Progenitor cell of endocrine pancreas (in vitro differentiated cells): ENCODE measurements around the gene FNDC5. TPM values are rescaled to one million over a fixed set of nuclear protein-coding genes. Genes with fewer than 3 reads are reported as not detected.

Experiments used
- DNase-seq: peaks from one replicate; pipeline ENCODE4 v3.0.0; 2021; ENCODE audit warnings: low spot score; ENCODE audit not compliant: unreplicated experiment
- H3K27ac Mint-ChIP-seq: 2 replicates; pipeline ENCODE4 v1.8.0; 2021; ENCODE audit warnings: mild to moderate bottlenecking, moderate library complexity, mixed read lengths
- H3K27me3 Mint-ChIP-seq: 2 replicates; pipeline ENCODE4 v1.8.0; 2021; ENCODE audit warnings: mixed read lengths
- H3K36me3 Mint-ChIP-seq: 2 replicates; pipeline ENCODE4 v1.8.0; 2022; ENCODE audit warnings: mixed read lengths; ENCODE audit not compliant: insufficient read depth
- H3K4me1 Mint-ChIP-seq: 2 replicates; pipeline ENCODE4 v1.8.0; 2021; ENCODE audit warnings: low read depth, mixed read lengths
- H3K4me3 Mint-ChIP-seq: 2 replicates; pipeline ENCODE4 v1.8.0; 2021; ENCODE audit warnings: low read depth, mild to moderate bottlenecking, moderate library complexity, mixed read lengths
- H3K9me3 Mint-ChIP-seq: 2 replicates; pipeline ENCODE4 v1.8.0; 2021; ENCODE audit warnings: low read depth, mixed read lengths
- total RNA-seq: library from RNA; stranded (reverse); gene quantifications from 2 replicates; pipeline ENCODE4 v1.2.1, GENCODE V29; 2021
- TF ChIP-seq, protein P1 (sequence below): fragments of 200-600 bp; sonication (generic); IDR thresholded peaks from one replicate; pipeline ENCODE4 v1.5.0; 2021; ENCODE audit warnings: antibody characterized with exemption, mild to moderate bottlenecking; ENCODE audit not compliant: unreplicated experiment

FNDC5 gene
- total RNA-seq, 1 donor from 2014 or later = 6.3 TPM

DNA sequence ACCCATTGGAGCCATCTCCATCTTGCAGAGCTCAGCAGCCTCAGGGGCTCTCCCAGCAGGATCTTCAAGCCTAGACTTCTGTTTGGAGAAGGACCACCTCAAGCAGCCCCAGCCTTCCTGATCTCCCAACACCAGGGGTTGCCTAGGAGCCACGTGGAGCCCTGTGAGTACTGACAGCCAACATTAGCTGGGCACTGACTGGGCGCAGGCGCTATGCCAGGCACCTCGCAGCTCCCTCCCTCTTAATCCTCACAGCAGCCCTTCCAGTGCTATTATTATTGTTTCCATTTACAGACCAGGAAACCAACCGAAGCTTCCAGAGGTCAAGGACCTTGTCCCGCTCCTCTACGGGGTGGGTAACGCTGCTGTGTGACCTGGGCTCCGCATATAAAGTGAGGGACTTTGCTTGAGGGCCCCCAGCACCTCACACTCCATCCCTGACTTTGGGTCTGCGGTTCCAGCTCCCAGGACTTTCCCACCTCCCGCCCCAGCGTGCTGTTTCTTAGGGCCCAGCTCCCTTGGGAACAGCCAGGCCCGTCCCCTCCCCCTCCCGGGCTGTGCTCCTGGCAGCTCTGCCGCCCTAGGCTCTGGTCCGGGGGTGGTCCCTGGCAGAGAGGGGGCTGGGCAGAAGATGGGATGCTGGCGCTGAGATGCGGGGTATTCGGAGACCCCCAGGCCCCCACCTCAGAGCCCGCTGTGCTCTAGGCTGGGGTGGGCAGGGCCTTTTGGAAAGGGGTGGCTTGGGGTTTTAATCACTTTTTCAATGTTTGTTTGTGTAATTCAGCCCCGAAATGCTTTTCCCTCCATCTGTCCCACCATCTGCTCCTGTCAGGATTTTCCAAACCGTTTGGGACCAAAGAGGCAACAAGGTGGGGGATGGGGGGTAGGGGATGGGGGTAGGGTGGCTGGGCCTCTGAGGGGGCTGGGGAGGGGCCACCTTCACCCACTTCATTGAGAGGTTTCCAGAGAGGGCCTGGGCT lies 11.4 kb upstream of the FNDC5 start:
- no peaks in the 10 kb centered on the region for H3K4me1 Mint-ChIP-seq
- no peaks in the 10 kb centered on the region for H3K9me3 Mint-ChIP-seq
- peaks cover 47% of the 10 kb centered on the region for H3K27me3 Mint-ChIP-seq
- DNase-seq = no peak
- H3K4me3 Mint-ChIP-seq = no peak overlapping the region
- TF ChIP-seq, protein P1, sequence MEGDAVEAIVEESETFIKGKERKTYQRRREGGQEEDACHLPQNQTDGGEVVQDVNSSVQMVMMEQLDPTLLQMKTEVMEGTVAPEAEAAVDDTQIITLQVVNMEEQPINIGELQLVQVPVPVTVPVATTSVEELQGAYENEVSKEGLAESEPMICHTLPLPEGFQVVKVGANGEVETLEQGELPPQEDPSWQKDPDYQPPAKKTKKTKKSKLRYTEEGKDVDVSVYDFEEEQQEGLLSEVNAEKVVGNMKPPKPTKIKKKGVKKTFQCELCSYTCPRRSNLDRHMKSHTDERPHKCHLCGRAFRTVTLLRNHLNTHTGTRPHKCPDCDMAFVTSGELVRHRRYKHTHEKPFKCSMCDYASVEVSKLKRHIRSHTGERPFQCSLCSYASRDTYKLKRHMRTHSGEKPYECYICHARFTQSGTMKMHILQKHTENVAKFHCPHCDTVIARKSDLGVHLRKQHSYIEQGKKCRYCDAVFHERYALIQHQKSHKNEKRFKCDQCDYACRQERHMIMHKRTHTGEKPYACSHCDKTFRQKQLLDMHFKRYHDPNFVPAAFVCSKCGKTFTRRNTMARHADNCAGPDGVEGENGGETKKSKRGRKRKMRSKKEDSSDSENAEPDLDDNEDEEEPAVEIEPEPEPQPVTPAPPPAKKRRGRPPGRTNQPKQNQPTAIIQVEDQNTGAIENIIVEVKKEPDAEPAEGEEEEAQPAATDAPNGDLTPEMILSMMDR = no peak
- H3K27ac Mint-ChIP-seq = no peak overlapping the region
- no peaks in the 10 kb centered on the region for H3K36me3 Mint-ChIP-seq

DNA sequence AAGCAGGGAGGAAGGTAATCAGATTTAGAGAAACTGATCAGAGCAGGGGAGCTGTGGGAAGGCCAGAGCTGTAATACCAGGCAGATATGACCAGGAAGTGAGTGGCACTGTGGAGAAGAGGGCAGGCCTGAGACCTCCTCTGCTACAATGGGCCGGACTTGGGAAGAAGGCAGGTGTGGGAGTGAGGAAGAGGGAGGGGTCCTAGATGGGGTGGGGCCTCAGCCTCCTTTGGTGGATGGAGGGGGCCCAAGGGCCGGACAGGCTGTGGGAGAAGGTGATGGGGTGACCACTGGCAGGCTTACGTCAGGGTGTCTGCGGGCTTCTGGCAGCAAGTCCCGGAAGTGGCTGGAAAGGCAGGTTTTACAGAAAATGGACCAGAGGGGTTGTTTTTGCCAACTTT lies 10.6 kb upstream of the FNDC5 start:
- Mint-ChIP-seq H3K27ac (no peak overlapping the region), H3K36me3 (no peaks in the 10 kb centered on the region), H3K4me1 (no peaks in the 10 kb centered on the region), H3K9me3 (no peaks in the 10 kb centered on the region), H3K27me3 (peaks cover 46% of the 10 kb centered on the region), H3K4me3 (no peak overlapping the region)
- TF ChIP-seq, protein P1 = no peak
- DNase-seq = no peak

DNA sequence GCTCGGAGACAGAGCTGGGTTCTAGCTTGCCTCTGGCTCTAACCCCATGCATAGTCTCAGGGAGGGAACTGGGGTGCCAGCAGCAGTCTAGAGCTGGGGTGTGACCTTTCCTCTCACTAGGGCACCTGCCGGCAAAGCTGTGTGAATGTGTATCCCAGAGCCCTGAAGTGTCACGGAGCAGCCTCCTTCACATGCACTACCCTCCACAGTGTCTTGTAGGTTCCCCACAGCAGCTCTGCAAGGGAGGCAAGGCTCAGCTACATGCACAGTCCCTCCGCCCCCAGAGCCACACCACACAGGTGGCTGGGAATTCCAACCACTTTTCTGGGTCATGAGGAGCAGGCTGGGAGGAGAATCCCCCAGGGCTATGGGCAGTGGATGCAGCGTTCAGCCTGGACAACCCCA lies 7.9 kb upstream of the FNDC5 start:
- no peaks in the 10 kb centered on the region for H3K36me3 Mint-ChIP-seq
- no peaks in the 10 kb centered on the region for H3K9me3 Mint-ChIP-seq
- H3K4me1 Mint-ChIP-seq = no peaks in the 10 kb centered on the region
- DNase-seq = no peak
- H3K27ac Mint-ChIP-seq = no peak overlapping the region
- H3K4me3 Mint-ChIP-seq = no peak overlapping the region
- peaks cover 41% of the 10 kb centered on the region for H3K27me3 Mint-ChIP-seq
- TF ChIP-seq, protein P1 = no peak

DNA sequence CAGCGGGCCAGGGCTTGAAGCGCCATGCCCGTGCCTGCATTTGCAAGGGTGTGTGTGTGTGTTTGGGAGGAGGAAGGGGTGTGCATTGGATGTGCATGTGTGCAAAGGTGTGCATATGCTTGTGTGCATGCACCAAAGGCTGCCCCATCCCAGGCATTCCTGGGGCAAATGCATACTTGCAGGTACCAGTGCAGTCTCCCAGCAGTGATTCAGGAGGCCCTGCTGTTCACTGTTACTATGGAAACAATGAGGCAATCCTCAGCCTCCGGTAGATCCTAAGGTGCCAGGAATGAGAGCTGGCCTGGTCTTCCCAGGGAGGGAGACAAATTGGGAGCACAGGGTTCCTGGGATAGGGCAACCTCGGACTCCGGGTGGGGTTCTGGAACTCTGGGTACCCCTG lies 7.5 kb upstream of the FNDC5 start:
- Mint-ChIP-seq H3K27me3 (peaks cover 36% of the 10 kb centered on the region), H3K36me3 (no peaks in the 10 kb centered on the region), H3K4me3 (no peak overlapping the region), H3K27ac (no peak overlapping the region), H3K4me1 (no peaks in the 10 kb centered on the region), H3K9me3 (no peaks in the 10 kb centered on the region)
- no peak for DNase-seq
- TF ChIP-seq, protein P1 = no peak

DNA sequence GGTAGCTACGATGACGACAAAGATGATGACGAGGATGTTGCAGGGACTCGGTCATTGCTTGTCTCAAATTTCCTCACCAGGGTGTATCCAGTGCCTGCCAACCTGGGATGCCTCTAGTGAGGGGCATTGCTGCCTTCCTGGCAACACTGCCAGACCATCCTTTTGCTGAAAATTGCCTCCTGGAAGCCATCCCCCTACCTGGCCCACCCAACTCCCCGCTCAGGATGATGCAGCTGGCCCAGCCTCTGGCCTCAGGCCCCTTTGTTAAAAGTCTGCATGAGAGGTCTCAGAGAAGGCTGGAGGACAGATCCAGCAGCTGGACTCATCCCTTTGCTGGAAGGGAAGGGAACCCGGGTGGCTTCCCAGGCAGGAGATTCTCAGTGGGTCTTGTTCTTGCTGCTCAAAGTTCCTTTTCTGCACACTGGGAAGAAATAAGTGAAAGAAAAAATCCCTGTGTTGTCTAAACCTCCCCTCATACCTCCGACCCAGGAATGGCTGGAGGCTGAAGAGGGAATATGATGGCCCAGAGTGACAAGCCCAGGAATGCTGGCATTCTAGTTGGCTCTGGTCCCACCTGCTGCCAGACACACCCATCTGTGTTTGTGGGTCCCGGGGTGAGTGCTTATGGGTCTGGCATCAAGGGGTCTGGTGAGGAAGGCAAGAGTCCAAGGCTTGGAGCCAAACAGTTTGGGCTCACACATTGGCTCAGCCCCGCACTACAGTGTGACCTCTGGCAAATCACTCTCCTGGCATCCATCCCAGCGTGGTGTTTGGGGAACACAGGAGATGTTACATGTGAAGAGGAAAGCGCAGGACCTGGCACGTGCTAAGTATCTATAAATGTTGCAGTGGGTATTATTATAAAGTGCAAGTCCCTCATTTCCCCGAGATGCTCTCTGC lies 6.7 kb upstream of the FNDC5 start:
- Mint-ChIP-seq H3K9me3 (no peaks in the 10 kb centered on the region), H3K4me1 (peaks cover 1% of the 10 kb centered on the region), H3K27ac (no peak overlapping the region), H3K4me3 (no peak overlapping the region), H3K27me3 (peaks cover 40% of the 10 kb centered on the region), H3K36me3 (no peaks in the 10 kb centered on the region)
- DNase-seq = no peak
- TF ChIP-seq, protein P1 = no peak
